Adrenal gland (tissue), 5 donors: Measurements from ENCODE around the gene ERH.

Experiments used
- CTCF ChIP-seq, 6 experiments: fragments of 450-650 bp in 4 of 6; fragments of 200-600 bp in 2 of 6; sonication (generic) in 1 of 6; IDR thresholded peaks; 1 replicate in 5 of 6; 2 replicates in 1 of 6; pipeline versions ENCODE4 v1.5.1 to v1.8.0; 2016 to 2021; ENCODE audit warnings: antibody characterized with exemption in 6 of 6, mild to moderate bottlenecking in 2 of 6, moderate library complexity in 1 of 6
- POLR2A ChIP-seq, 2 donors: fragments of 450-650 bp; IDR thresholded peaks; one replicate each; pipeline ENCODE4 v1.6.1; 2017; ENCODE audit warnings: antibody characterized with exemption in 2 of 2, mild to moderate bottlenecking in 2 of 2, moderate library complexity in 1 of 2
- donor health status: DM: no; HTN: no; CAD: no.

- TF ChIP-seq CTCF (IDR thresholded peaks at IDR 0.05): no peak
- TF ChIP-seq POLR2A (IDR thresholded peaks at IDR 0.05): no peak
These were observed 25.0 kb downstream of the ERH start for GRCh38 chr14:69373104-69373503.
